CD4-positive, CD25-positive, alpha-beta regulatory T cell (primary cell): Measurements from ENCODE around the gene LRP2. TPM values are rescaled to one million over a fixed set of nuclear protein-coding genes. Genes with fewer than 3 reads are reported as not detected.

Experiments
- ATAC-seq, 2 donors: fragments of 150-1000 bp; cut with Tn5 transposase; one replicate each; pipeline ENCODE4 v1.10.0; 2021; ENCODE audit warnings: low read depth in 2 of 2, moderate number of reproducible peaks in 2 of 2, moderate library complexity in 1 of 2
- DNase-seq, 3 donors: peaks; one replicate each; pipeline versions ENCODE4 v3.0.0 to v3.0.0-alpha.2; 2012 to 2022; ENCODE audit warnings: mixed read lengths in 1 of 3
- H3K27ac ChIP-seq: one replicate; pipeline ENCODE4 v1.7.0; 2013; ENCODE audit warnings: mild to moderate bottlenecking, low read length; ENCODE audit not compliant: insufficient read depth, poor library complexity, severe bottlenecking
- H3K27me3 ChIP-seq: one replicate; pipeline ENCODE4 v1.7.0; 2013; ENCODE audit warnings: low read length; ENCODE audit not compliant: control insufficient read depth, insufficient read depth
- H3K36me3 ChIP-seq: one replicate; pipeline ENCODE4 v1.7.0; 2013; ENCODE audit warnings: mild to moderate bottlenecking, low read length, moderate library complexity; ENCODE audit not compliant: control insufficient read depth, insufficient read depth
- H3K4me1 ChIP-seq: 2 replicates; pipeline ENCODE4 v1.7.0; 2013; ENCODE audit warnings: mild to moderate bottlenecking, low read length; ENCODE audit not compliant: insufficient read depth, control insufficient read depth, poor library complexity, severe bottlenecking
- H3K4me3 ChIP-seq: one replicate; pipeline ENCODE4 v1.7.0; 2013; ENCODE audit warnings: low read depth, mild to moderate bottlenecking, low read length, moderate library complexity
- H3K9me3 ChIP-seq, 2 experiments: 1 replicate in 1 of 2; 2 replicates in 1 of 2; pipeline ENCODE4 v1.7.0; 2013; ENCODE audit warnings: low read length in 2 of 2, mild to moderate bottlenecking in 1 of 2, moderate library complexity in 1 of 2; ENCODE audit not compliant: control insufficient read depth in 2 of 2
- H3K27ac Mint-ChIP-seq, 3 donors: one replicate each; pipeline ENCODE4 v1.8.0; 2020 to 2022; ENCODE audit warnings: mild to moderate bottlenecking in 3 of 3, mixed read lengths in 3 of 3, moderate library complexity in 2 of 3
- H3K27me3 Mint-ChIP-seq: one replicate; pipeline ENCODE4 v1.8.0; 2022; ENCODE audit warnings: mild to moderate bottlenecking, mixed read lengths
- H3K36me3 Mint-ChIP-seq: one replicate; pipeline ENCODE4 v1.8.0; 2020; ENCODE audit warnings: mixed read lengths
- H3K4me1 Mint-ChIP-seq, 4 donors: one replicate each; pipeline ENCODE4 v1.8.0; 2020 to 2022; ENCODE audit warnings: mixed read lengths in 4 of 4, mild to moderate bottlenecking in 1 of 4
- H3K4me3 Mint-ChIP-seq, 4 donors: one replicate each; pipeline ENCODE4 v1.8.0; 2020 to 2022; ENCODE audit warnings: mild to moderate bottlenecking in 4 of 4, mixed read lengths in 4 of 4, moderate library complexity in 3 of 4
- H3K9me3 Mint-ChIP-seq, 7 donors: one replicate each; pipeline ENCODE4 v1.8.0; 2020 to 2022; ENCODE audit warnings: mixed read lengths in 7 of 7, mild to moderate bottlenecking in 3 of 7, moderate library complexity in 2 of 7
- polyA plus RNA-seq, 4 donors: library from polyadenylated mRNA; unstranded; fragments of 300-500 nt; fragmentation: Illumina TruSeq; gene quantifications; one replicate each; pipeline ENCODE4 v1.2.3, GENCODE V29; 2021
- total RNA-seq: library from RNA; stranded (reverse); gene quantifications from one replicate; pipeline ENCODE4 v1.2.3, GENCODE V29; 2022

LRP2 gene
- total and polyA plus RNA-seq, 5 donors from 2014 or later = not detected

GRCh38 chr2:169077674-169078240 lies 284.6 kb downstream of the LRP2 start:
- Mint-ChIP-seq H3K27ac (no peak overlapping the region), H3K9me3 (no peaks in the 10 kb centered on the region), H3K4me1 (peaks cover 0 to 2% (median 0%) of the 10 kb centered on the region in 4 donors), H3K36me3 (no peaks in the 10 kb centered on the region), H3K4me3 (no peak overlapping the region), H3K27me3 (no peaks in the 10 kb centered on the region)
- DNase-seq (no peak), ATAC-seq (no peak)
- H3K27me3 ChIP-seq = peaks cover 4% of the 10 kb centered on the region
- H3K4me3 ChIP-seq = no peak overlapping the region
- H3K9me3 ChIP-seq = no peaks in the 10 kb centered on the region
- no peak overlapping the region for H3K27ac ChIP-seq
- no peaks in the 10 kb centered on the region for H3K4me1 ChIP-seq
- no peaks in the 10 kb centered on the region for H3K36me3 ChIP-seq

Other genes with a start within 250 kb of the LRP2 start
- 1.4 TPM for gene BBS5, start 117.0 kb upstream of the LRP2 start, total RNA-seq
- gene BBS5, start 117.0 kb upstream of the LRP2 start, polyA plus RNA-seq = under 1 TPM in 3 of 4 donors, not detected in 1; 0.32 to 0.95 (median 0.89) TPM
- not detected for gene KLHL41, start 147.2 kb upstream of the LRP2 start, total RNA-seq
- under 1 TPM in 1 of 4 donors, not detected in 3; 0.08 TPM for gene KLHL41, start 147.2 kb upstream of the LRP2 start, polyA plus RNA-seq
- gene FASTKD1, start 211.3 kb upstream of the LRP2 start, total RNA-seq = 23.2 TPM
- 10 to 100 TPM in 3 of 4 donors, 1 to 10 TPM in 1; 7.3 to 16.0 (median 14.6) TPM for gene FASTKD1, start 211.3 kb upstream of the LRP2 start, polyA plus RNA-seq
- gene PPIG, start 221.8 kb upstream of the LRP2 start, total RNA-seq = 81.6 TPM
- gene PPIG, start 221.8 kb upstream of the LRP2 start, polyA plus RNA-seq = 10 to 100 TPM; 50.6 to 58.0 (median 51.9) TPM